GM10266 (cell line): Measurements from ENCODE around the gene CENPE.

Source experiments
- DNase-seq: peaks from one replicate; pipeline ENCODE4 v3.0.0; 2012; ENCODE audit errors: extremely low spot score
- CTCF ChIP-seq: IDR thresholded peaks from 2 replicates; pipeline ENCODE4 v1.5.1; 2012; ENCODE audit warnings: mild to moderate bottlenecking, low read depth; ENCODE audit not compliant: control insufficient read depth, insufficient read depth; ENCODE audit errors: missing control alignments

CENPE gene

GRCh38 chr4:103104886-103105285, 93.3 kb downstream of the CENPE start:
- DNase-seq = no peak
- no peak for TF ChIP-seq CTCF

GRCh38 chr4:103100691-103101090, 97.5 kb downstream of the CENPE start:
- TF ChIP-seq CTCF = no peak
- no peak for DNase-seq

- TF ChIP-seq CTCF = peak; percentile 70
Observed at GRCh38 chr4:103099691-103100392, 98.3 kb downstream of the CENPE start, which contains the start of gene BDH2. Gene BDH2, minus strand, starts transcription at chr4:103099834. Its CDS starts 3,580 bp downstream, at chr4:103096254.

GRCh38 chr4:103098756-103099440, 99.2 kb downstream of the CENPE start:
- no peak for DNase-seq
- no peak for TF ChIP-seq CTCF

More at GRCh38 chr4:103099691-103100392, 98.3 kb downstream of the CENPE start, which contains the start of gene BDH2:
- peak; percentile 77 for DNase-seq

- no peak for DNase-seq
- TF ChIP-seq CTCF = no peak
Observed at GRCh38 chr4:103098341-103098740, 99.8 kb downstream of the CENPE start.

GRCh38 chr4:103097112-103097511, 101.0 kb downstream of the CENPE start:
- TF ChIP-seq CTCF = no peak
- DNase-seq = no peak

GRCh38 chr4:103095080-103095479, 103.1 kb downstream of the CENPE start:
- DNase-seq = no peak
- no peak for TF ChIP-seq CTCF
